ENCODE measurements around the gene RPL37.

DNA sequence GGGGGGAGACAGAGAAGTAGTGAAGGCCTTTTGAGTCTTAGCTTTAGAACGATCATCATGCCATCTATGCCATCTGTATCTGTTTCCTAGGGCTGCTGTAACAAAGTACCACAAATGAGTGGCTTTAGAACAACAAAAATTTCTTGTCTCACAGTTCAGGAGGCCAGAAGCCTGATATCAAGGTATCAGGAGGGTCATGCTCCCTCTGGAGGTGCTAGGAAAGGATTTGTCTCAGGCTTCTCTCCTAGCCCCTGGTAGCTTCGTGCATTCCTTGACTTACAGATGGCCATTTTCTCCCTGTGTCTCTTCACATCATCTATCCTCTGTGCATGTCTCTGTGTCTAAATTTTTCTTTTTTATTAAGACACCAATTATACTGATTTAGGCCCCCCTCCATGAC is 11.3 kb upstream of the RPL37 start:
- TF ChIP-seq, protein P1, sequence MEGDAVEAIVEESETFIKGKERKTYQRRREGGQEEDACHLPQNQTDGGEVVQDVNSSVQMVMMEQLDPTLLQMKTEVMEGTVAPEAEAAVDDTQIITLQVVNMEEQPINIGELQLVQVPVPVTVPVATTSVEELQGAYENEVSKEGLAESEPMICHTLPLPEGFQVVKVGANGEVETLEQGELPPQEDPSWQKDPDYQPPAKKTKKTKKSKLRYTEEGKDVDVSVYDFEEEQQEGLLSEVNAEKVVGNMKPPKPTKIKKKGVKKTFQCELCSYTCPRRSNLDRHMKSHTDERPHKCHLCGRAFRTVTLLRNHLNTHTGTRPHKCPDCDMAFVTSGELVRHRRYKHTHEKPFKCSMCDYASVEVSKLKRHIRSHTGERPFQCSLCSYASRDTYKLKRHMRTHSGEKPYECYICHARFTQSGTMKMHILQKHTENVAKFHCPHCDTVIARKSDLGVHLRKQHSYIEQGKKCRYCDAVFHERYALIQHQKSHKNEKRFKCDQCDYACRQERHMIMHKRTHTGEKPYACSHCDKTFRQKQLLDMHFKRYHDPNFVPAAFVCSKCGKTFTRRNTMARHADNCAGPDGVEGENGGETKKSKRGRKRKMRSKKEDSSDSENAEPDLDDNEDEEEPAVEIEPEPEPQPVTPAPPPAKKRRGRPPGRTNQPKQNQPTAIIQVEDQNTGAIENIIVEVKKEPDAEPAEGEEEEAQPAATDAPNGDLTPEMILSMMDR (IDR thresholded peaks at IDR 0.05; ENCODE audit: low read depth, low read length), result no peak
- TF ChIP-seq POLR2A (IDR thresholded peaks at IDR 0.05; ENCODE audit: extremely low read depth, insufficient read length), result no peak
- TF ChIP-seq, protein P2, sequence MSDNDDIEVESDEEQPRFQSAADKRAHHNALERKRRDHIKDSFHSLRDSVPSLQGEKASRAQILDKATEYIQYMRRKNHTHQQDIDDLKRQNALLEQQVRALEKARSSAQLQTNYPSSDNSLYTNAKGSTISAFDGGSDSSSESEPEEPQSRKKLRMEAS (IDR thresholded peaks at IDR 0.05; ENCODE audit: low read depth, low read length), result no peak
